Cerebellar cortex (tissue), 1 donor: ENCODE measurements around the gene ZNF91.
"Not testable (repeated sequence)": the region's sequence is repeated elsewhere in the genome, so short reads cannot be mapped to it uniquely, and the experiment has no call there.

ENCODE experiments used
- DNase-seq: peaks from one replicate; pipeline ENCODE4 v3.0.0-alpha.2; 2015; ENCODE audit warnings: low spot score

Gene ZNF91

DNA sequence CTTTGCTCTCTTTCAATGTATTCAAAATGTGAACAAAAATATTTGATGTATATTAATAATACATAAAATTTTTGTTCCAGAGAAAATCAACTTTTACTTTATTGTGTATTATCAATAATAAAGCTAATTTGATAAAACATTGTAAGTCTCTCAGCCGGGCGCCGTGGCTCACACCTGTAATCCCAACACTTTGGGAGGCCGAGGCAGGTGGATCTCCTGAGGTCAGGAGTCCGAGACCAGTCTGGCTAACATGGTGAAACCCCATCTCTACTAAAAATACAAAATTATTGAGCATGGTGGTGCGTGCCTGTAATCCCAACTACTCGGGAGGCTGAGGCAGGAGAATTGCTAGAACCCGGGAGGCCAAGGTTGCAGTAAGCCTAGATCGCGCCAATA is 449 bp upstream of the ZNF91 start:
- not testable (repeated sequence) for DNase-seq

DNA sequence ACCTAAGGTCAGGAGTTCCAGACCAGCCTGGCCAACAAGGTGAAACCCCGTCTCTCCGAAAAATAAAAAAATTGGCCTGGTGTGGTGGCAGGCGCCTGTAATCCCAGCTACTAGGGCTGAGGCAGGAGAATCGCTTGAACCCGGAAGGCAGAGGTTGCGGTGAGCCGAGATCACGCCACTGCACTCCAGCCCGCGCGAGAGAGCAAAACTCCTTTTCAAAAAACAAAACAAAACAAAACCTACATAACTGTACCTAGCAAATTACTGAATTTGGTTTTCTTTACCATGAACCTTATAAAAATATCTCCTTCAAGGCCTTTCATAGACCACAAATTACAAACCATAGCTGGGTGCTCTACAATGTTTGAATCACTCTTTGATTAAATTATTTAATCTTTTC is 760 bp downstream of the ZNF91 start:
- DNase-seq = no peak

DNA sequence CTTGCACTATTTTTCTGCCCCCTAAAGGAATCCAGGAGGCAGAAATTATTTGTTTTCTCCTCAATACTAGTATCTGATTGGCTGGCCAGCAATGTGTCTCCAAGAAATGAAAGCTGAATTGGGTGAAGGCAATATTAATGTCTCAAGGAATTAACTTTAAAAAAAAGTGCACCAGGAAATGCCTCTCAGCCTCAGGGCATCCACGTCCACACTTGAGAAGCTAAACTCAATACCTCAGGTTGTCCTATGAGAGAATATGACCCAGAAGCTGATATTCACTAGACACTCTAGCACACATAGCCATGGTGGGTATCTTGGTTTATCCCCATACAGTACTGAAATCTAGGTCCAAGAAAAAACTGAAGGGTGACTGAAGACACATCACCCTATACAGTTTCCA is 2.1 kb downstream of the ZNF91 start:
- no peak for DNase-seq

DNA sequence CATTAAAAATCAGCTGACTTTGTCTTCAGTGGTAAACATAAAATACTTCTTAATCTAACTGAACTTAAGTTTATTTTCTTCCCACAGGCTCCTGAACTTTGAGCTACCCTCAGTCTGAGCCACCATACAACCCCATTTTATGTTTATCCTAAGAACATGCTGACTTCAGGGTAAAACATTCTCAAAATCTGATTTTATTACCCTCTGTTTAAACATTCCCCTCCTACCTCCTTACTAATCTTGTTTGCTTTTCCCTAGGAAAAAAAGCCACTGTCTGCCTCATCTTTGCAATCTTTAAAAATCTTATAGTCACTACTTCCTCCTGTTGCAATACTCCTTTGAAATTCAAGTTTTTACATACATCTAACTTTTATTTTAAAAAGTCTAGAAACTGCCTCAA is 4.0 kb downstream of the ZNF91 start:
- DNase-seq = no peak

DNA sequence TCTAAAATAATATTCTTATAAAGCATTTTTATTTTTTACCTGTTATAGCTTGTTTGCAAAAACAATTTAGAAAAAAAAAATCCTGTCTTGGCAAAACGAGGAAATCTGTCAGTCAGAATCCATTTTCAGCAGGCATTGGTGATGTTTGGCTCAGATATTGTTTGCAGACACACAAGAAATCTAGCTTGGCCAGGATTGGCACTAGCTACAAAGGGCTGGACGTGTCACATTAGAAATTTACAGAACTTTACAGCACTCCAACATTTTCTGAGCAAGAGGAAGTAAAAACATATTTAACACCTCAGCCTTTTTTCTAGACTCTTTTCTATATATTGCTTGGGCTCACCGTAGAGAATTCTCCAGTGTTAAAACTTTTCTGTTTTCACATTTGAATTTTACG is 9.9 kb downstream of the ZNF91 start:
- DNase-seq = peak; percentile 14

DNA sequence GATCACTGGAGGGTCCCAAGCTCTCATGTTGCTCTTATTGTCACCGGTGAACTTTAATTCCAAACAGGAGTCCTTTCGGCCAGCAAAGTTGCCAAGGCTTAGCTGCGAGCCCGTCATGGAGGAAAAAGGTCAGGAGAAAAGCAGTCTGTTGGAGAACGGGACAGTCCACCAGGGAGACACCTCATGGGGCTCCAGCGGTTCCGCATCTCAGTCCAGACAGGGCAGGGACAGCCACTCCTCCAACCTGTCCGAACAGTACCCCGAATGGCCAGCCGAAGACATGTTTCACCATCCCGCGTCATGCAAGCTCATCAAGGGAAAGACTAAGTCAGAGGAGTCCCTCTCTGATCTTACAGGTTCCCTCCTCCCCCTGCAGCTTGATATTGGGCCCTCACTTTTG is 10.4 kb downstream of the ZNF91 start:
- no peak for DNase-seq

DNA sequence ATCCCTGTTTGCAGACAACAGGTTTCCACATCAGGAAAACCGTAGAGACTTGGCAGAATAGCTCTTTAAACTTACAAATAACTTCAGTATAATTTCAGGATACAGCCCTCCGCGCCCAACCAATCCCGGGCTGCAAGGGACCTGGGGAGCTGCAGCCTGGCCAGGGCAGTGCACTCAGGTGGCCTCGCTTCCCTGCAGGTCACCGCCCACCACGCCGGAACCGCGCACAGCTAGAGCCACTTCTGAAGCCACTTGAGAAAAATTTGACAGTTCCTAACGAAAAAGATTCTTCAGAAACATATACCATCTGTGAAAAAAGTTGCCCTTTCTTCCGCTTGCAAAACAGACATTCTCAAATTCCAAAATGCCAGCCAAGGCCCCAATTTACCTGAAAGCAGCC is 11.1 kb downstream of the ZNF91 start:
- DNase-seq = no peak

DNA sequence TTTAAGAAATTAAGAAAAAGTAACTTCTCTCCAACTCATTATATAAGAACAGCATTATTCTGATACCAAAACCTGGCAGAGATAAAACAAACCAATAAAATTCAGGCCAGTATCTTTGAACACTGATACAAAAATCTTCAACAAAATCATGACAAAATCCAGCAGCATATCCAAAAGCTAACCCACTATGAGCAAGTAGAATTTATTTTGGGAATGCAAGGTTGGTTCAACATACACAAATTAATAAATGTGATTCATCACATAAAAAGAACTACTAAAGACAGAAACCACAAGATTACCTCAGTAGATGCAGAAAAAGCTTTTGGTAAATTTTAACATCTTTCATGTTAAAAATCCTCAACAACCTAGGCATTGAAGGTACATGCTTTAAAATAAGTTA is 12.3 kb downstream of the ZNF91 start:
- no peak for DNase-seq

DNA sequence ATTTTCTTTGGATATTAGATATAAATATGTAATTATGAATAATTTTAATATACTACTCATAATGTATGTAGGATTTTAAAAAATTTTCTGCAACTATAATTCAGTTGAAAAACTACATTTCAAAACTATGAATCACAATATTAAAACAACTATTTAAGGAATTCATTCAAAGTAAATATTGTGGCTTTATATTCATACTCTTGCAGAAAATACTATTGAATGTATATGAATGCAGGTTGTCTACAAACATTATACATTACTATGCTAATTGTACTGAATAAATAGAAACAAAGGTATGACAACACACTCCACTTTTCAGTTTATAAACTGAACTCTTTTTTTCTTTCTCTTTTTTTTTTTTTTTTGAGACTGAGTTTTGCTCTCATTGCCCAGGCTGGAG is 14.2 kb downstream of the ZNF91 start:
- DNase-seq = no peak

DNA sequence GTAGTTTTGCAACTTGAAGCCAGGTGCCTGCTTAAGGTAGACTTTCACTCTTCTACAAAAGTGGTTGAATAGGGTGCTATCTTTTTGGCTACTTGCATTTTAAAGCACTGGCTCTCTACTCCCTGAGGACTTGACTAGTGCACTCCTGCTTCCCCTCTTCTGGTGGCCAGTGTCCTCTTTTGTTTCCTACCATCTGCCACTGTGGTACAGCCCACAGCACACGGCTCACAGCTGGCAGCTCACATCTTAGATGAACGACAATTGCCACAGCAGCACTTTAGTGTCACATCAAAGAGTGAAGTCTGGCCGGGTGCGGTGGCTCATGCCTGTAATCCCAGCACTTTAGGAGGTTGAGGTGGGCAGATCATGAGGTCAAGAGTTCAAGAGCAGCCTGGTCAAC is 15.6 kb downstream of the ZNF91 start:
- not testable (repeated sequence) for DNase-seq

DNA sequence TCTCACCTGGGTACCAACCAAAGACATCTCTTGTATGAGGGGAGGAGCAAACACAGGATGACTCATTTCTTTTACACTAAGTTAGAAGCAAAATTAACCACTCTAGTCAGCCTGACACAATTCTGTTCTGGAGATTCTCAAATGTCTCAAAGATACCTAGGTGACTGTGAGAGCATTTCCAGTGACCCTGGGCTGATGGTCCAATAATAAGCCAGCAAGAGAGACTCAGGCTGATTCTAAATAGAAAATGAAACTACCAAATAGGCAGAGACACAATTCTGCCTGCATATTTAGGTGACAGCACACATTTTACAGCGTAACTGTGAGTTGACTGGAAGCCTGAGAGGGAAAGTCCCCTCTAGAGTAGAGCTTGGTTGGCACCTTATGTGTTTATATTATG is 16.3 kb downstream of the ZNF91 start:
- DNase-seq = no peak

DNA sequence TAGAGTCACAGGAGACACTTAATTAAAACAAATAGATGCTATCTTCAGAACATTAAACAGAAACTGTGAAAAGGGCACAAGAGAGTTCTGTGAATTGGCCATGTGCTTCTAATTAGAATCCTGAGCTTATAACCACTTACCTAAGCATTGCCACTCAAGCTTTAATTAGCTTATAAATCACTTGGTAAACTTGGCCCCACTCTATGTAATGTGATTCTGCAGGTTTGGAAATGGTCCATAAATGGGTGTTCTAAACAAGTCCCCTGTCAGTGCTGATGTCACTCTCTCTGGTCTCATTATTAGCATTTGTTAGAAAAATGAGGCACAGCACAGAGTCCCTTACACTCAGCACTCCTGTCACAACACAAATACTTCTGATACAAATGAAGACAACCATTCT is 18.0 kb downstream of the ZNF91 start:
- no peak for DNase-seq

DNA sequence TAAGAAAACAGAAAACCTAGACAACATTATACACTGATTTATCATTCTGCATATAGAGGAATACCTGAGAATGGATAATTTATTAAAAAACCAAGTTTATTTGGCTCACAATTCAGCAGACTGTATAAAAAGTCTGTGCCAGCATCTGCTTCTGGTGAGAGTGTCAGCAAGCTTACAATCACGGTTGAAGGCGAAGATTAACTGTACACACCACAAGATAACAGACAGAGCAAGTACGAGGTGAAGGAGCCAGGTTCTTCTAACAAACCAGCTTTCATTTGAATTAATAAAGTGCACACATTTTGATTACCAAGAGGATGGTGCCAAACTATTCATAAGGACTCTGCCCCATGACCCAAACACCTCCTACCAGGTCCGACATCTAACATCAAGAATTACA is 28.8 kb downstream of the ZNF91 start:
- DNase-seq = no peak

DNA sequence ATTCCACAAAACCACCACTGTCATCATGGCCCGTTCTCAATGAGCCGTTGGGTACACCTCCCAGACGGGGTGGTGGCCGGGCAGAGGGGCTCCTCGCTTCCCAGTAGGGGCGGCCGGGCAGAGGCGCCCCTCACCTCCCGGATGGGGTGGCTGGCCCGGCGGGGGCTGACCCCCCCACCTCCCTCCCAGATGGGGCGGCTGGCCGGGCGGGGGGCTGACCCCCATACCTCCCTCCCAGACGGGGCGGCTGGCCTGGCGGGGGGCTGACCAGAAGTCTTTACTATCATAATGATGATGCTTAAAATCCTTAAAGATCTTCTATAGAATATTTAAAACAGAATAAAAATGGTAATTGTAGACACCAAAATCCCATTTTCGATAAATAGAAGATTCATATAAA is 29.2 kb downstream of the ZNF91 start:
- DNase-seq = not testable (repeated sequence)

DNA sequence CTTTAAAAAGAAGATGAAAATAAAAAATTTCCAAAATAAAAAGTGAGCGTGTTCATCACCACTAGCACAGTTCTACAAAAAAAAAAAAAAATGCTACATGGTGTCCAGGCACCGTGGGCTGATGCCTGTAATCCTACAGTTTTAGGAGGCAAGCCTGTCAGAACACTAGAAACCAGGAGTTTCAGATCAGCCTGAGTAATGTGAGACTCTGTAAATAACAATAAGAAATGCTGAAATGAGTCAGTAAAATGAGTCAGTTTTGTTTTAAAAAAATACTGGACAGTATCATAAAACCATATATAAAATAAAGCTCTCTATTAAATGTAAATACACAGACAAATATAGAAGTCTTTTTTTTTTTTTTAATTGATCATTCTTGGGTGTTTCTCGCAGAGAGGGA is 30.0 kb downstream of the ZNF91 start:
- no peak for DNase-seq

DNA sequence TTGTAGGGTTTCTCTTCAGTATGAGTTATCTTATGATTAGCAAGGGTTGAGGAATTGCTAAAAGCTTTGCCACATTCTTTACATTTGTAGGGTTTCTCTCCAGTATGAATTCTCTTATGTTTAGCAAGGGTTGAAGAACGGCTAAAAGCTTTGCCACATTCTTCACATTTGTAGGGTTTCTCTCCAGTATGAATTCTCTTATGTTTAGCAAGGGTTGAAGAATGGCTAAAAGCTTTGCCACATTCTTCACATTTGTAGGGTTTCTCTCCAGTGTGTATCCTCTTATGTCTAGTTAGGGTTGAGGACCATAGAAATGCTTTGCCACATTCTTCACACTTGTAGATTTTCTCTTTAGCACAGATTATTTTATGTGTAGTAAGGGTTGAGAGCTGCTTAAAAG is 33.4 kb downstream of the ZNF91 start:
- DNase-seq = not testable (repeated sequence)

DNA sequence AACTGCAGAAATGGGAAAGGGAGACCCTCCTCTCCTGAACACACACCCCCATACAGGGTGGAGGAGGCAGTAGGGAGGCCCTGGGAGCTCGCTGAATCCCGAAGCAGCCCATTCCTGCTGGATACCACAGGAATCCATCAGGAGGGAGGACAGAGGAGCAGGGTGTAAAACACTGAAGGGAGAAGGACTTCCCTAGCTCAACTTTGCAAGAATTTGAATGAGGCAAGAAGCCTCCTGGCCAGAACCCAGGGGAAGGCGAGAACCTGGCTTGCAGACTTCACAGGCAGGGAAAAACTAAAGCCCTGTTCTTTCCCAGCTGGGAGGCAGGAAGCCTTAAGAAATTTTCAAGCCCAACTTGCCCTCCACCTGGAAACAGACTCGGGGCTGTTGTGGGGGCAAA is 43.5 kb downstream of the ZNF91 start:
- no peak for DNase-seq

DNA sequence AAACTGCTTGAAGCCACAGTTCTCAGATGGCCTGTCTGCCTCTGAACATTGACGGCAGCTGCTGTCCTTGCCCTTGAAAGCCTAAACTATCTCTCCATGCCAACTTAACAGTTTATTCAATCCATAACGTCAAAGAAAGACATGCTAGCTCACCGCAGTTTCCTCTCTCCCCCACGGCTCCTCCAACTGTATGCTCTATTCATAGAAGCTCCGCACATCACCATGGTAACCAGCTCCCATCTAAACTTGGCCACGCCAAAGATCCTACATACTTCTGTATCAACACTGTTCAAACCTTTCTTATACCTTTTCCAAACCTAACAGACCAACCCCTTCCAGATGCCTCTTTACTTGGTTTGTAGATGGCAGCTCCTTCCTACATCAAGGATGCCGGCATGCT is 48.6 kb downstream of the ZNF91 start:
- DNase-seq = no peak

DNA sequence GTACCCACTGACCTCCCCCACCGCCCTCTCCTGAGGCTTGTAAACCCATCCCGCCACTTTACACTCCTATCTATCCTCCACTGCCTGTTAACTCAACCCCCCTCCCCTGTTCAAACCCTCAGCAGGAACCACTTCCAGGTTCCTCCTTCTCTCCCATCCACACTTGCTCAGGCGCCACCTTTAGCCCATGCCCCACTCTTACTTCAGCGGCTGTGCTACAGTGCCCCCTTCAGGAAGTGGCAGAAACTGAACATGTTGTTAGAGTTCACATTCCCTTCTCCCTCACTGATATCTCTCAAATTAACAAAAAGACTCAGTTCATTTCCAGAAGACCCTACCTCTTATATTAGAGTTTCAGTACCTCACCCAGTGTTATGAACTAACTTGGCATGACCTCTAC is 49.4 kb downstream of the ZNF91 start:
- no peak for DNase-seq

DNA sequence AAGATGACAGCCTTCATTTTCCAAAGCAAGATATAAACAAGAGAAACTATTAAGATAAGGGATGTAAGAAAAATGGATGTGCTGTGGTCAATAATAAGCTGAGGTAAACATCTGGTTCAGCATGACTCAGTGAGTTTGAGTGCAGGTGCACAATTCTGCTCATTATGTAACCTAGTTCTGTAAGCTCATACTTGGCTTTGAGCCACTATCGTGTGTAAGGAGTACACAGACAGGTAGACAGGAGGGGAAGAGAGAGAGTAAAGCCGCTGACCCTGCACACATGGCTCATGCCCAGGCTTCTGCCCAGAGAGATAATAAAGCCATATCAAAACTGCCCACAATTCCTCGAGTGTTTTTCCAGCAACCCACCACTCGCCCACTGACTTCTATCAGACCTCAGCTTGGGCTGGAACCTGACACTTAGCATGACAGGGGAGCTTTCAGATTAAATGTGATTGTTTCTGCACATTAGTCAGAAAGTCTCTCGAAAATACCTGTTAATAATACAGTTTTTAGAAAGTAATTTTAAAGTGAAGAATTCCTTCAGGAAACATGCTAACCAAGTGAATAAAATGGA is 51.7 kb downstream of the ZNF91 start:
- DNase-seq = peak; percentile 10

DNA sequence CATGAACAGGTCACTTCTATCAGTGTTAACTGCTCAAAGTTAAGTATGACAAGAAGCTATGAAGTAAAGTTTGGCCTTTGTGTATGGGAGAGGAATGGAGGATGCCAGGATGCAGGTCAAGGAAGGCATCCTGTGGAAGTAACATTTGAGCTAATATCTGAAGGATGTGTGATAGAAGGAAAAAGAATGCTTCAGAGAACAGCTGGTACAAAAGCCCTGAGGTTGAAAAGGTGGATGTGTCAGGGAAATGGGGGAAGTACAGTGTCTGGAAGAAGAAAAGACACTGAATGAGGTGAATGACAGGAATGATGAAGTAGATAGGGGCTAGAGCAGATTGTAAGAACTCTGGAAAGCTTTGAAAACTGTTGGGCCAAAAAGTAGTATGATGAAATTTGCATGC is 67.1 kb downstream of the ZNF91 start:
- no peak for DNase-seq

DNA sequence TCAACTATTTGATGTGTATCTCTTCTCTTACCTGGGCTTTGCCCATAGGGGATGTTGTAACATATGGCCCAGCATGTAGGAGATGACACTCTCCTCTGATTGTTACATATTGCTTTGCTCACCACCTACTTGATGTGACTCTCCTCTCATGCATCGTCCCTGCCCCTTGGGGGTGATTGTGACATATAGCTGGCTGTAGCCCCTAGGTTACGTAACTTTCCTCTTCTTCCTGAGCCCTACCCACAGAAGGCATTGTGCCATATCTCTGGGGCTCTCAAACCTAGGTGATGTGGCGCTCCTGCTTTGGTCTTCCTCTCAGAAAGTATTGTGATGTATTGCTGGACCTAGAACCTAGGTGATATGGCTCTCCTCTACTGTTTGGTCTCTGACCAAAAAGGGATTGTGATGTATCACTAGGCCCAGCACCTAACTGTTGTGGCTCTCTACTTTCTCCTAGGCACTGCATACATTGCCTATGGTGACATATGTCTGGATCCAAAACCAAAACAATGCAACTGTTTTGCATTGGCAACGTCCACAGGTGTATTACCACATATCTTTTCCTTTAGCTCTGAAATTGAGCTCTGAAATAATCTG is 73.2 kb downstream of the ZNF91 start:
- no peak for DNase-seq

DNA sequence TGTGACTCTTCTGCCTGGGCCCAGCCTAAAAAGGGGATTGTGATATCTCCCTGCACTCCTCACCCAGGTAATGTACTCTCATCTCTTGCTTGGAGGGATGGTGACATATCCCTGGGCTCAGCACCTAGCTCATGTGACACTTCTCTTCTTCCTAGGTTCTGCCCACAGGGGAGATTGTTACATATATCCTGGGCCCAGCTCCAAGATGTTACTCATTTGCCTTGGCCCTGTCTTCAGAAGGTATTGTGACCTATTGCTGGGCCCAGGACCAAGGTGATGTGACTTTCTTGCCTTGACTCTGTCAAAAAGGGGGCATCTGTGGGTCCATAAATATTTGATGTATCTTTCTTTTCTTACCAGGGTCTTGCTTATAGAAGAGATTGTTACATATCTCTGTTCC is 73.9 kb downstream of the ZNF91 start:
- DNase-seq = not testable (repeated sequence)

DNA sequence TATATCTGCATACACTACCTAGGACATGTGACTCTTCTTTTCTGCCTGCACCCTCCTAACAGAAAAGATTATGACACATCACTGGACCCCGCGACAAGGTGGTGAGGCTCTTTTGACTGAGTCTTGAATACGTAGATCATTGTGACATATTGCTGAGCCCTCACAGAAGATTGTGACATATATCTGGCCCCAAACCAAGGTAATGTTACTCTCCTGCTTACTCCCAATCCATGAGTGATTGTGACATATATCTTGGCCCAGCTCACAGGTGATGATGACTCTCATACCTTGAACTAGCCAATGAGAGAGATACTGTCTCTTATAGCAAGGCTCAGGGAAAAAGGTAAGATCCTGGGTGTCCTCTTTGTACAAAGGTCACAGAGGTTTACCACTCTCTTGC is 75.7 kb downstream of the ZNF91 start:
- DNase-seq = not testable (repeated sequence)

DNA sequence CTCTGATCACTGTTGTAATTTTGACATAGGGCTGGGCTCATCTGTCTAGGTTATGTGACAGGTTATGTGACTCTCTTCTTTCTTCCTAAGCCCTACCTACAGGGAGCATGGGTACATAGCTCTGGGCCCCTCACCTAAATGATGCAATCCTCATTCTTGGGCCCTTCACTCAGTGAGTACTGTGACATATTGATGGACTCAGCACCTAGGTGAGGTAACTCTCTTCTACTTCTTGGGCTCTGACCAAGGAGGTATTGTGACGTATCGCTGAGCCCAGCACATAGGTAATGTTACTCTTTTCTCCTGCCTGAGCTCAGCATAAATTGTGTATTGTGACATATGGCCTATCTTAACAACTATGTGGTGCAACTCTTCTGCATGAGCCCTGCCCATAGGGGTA is 76.3 kb downstream of the ZNF91 start:
- DNase-seq = not testable (repeated sequence)
